ENCODE measurements around the gene LLGL2.

DNA sequence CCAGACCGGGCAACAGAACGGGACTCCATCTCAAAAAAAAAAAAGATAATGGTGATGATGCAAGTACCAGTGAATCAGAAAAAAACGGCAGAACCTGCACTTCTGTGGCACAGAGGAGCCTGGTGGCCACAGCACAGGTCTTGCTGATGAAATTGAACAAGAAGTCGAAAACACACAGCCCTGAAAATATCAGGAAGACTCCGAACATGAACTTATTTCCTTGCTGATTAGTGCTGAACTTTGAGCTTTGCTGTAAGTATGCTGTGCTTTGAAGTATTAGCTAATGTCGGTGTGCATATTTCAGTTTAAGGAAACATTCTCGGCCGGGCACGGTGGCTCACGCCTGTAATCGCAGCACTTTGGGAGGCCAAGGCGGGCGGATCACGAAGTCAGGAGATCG, 51.2 kb downstream of the LLGL2 start:
- TF ChIP-seq, protein P1, sequence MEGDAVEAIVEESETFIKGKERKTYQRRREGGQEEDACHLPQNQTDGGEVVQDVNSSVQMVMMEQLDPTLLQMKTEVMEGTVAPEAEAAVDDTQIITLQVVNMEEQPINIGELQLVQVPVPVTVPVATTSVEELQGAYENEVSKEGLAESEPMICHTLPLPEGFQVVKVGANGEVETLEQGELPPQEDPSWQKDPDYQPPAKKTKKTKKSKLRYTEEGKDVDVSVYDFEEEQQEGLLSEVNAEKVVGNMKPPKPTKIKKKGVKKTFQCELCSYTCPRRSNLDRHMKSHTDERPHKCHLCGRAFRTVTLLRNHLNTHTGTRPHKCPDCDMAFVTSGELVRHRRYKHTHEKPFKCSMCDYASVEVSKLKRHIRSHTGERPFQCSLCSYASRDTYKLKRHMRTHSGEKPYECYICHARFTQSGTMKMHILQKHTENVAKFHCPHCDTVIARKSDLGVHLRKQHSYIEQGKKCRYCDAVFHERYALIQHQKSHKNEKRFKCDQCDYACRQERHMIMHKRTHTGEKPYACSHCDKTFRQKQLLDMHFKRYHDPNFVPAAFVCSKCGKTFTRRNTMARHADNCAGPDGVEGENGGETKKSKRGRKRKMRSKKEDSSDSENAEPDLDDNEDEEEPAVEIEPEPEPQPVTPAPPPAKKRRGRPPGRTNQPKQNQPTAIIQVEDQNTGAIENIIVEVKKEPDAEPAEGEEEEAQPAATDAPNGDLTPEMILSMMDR (IDR thresholded peaks at IDR 0.05): no peak
- no peak for TF ChIP-seq EZH2 (IDR thresholded peaks at IDR 0.05; ENCODE audit: borderline replicate concordance, insufficient read depth, low read depth, low read length, poor library complexity, severe bottlenecking)
